Esophagus (tissue), 2 donors: ENCODE measurements around the gene PPA1. TPM values are rescaled to one million over a fixed set of nuclear protein-coding genes. Genes with fewer than 3 reads are reported as not detected.
"Not testable (repeated sequence)": the region's sequence is repeated elsewhere in the genome, so short reads cannot be mapped to it uniquely, and the experiment has no call there.

Source experiments
- H3K27ac ChIP-seq, 2 donors: one replicate each; pipeline ENCODE4 v1.5.1; 2013; ENCODE audit warnings: low read depth in 2 of 2, mild to moderate bottlenecking in 2 of 2, inconsistent platforms in 1 of 2, low read length in 1 of 2, moderate library complexity in 1 of 2
- H3K27me3 ChIP-seq, 2 donors: one replicate each; pipeline ENCODE4 v1.6.1; 2013; ENCODE audit warnings: low read length in 2 of 2, control low read depth in 1 of 2, mild to moderate bottlenecking in 1 of 2; ENCODE audit not compliant: insufficient read depth in 2 of 2, control insufficient read depth in 1 of 2
- H3K36me3 ChIP-seq, 2 donors: one replicate each; pipeline ENCODE4 v1.6.1; 2013; ENCODE audit warnings: low read length in 1 of 2; ENCODE audit not compliant: control insufficient read depth in 2 of 2, insufficient read depth in 2 of 2
- H3K4me1 ChIP-seq, 2 donors: one replicate each; pipeline ENCODE4 v1.6.1; 2013; ENCODE audit warnings: low read length in 1 of 2; ENCODE audit not compliant: control insufficient read depth in 2 of 2, insufficient read depth in 2 of 2
- H3K4me3 ChIP-seq, 2 donors: one replicate each; pipeline ENCODE4 v1.5.1; 2013; ENCODE audit warnings: low read length in 2 of 2, mild to moderate bottlenecking in 2 of 2, low read depth in 1 of 2, moderate library complexity in 1 of 2
- H3K9me3 ChIP-seq, 2 donors: one replicate each; pipeline ENCODE4 v1.6.1; 2013; ENCODE audit warnings: mild to moderate bottlenecking in 2 of 2, low read depth in 1 of 2, low read length in 1 of 2, moderate library complexity in 1 of 2; ENCODE audit not compliant: control insufficient read depth in 2 of 2, insufficient read depth in 1 of 2
- WGBS, 2 donors: extraction: QIAGEN DNeasy Blood & Tissue Kit; methylation state at CpG; one replicate each; pipeline ENCODE4 v1.1.7; 2013; 5-methylcytosine and 5-hydroxymethylcytosine counted together
- polyA plus RNA-seq, 2 donors: library from polyadenylated mRNA; stranded (reverse); fragments of 200-250 nt; gene quantifications; one replicate each; pipeline ENCODE4 v1.2.3, GENCODE V29; 2013
- donor health status: healthy with polysubstance abuse.
- donor health status: Bipolar disorder and iron deficiency.

PPA1 gene
- polyA plus RNA-seq, 2 donors, result 167 to 220 TPM

- H3K4me1 ChIP-seq, H3K9me3 ChIP-seq, H3K27ac ChIP-seq, H3K36me3 ChIP-seq, H3K27me3 ChIP-seq, H3K4me3 ChIP-seq: not testable (repeated sequence)
- 69 to 72% methylated on average over 9 of the region's 9 CpGs for WGBS, 2 donors
These were observed 10.3 kb downstream of the PPA1 start for GRCh38 chr10:70222811-70223447.

GRCh38 chr10:70222340-70222794 is 10.9 kb downstream of the PPA1 start:
- Histone ChIP-seq H3K4me3 (no peak overlapping the region), H3K36me3 (peaks cover 2% of the 10 kb centered on the region in 2 donors), H3K4me1 (peaks cover 0 to 3% of the 10 kb centered on the region in 2 donors), H3K27me3 (no peaks in the 10 kb centered on the region), H3K9me3 (no peaks in the 10 kb centered on the region), H3K27ac (no peak overlapping the region)
- 69 to 70% methylated on average over 3 of the region's 3 CpGs for WGBS, 2 donors

- H3K4me1 ChIP-seq, result no peaks in the 10 kb centered on the region
- H3K27me3 ChIP-seq, result no peaks in the 10 kb centered on the region
- no peak overlapping the region for H3K4me3 ChIP-seq
- WGBS, 2 donors, result 21 to 23% methylated on average over 1 of the region's 1 CpG
- peaks cover 2 to 3% of the 10 kb centered on the region in 2 donors for H3K36me3 ChIP-seq
- no peaks in the 10 kb centered on the region for H3K9me3 ChIP-seq
- no peak overlapping the region for H3K27ac ChIP-seq
These were observed 12.2 kb downstream of the PPA1 start for GRCh38 chr10:70221030-70221429.

- Histone ChIP-seq H3K36me3 (peaks cover 7 to 13% of the 10 kb centered on the region in 2 donors), H3K27ac (no peak overlapping the region), H3K4me3 (no peak overlapping the region), H3K27me3 (no peaks in the 10 kb centered on the region), H3K9me3 (no peaks in the 10 kb centered on the region), H3K4me1 (no peaks in the 10 kb centered on the region)
- 100% methylated on average over 1 of the region's 1 CpG for WGBS, 2 donors
These were observed 20.4 kb downstream of the PPA1 start for GRCh38 chr10:70212879-70213278.

GRCh38 chr10:70212277-70212676 is 21.0 kb downstream of the PPA1 start:
- no peaks in the 10 kb centered on the region for H3K27me3 ChIP-seq
- H3K4me3 ChIP-seq, result no peak overlapping the region
- no peaks in the 10 kb centered on the region for H3K9me3 ChIP-seq
- H3K36me3 ChIP-seq, result peaks cover 8 to 15% of the 10 kb centered on the region in 2 donors
- no peaks in the 10 kb centered on the region for H3K4me1 ChIP-seq
- no peak overlapping the region for H3K27ac ChIP-seq

GRCh38 chr10:70206762-70207161 is 26.5 kb downstream of the PPA1 start:
- no peaks in the 10 kb centered on the region for H3K9me3 ChIP-seq

GRCh38 chr10:70201105-70201504 is 32.1 kb downstream of the PPA1 start:
- Histone ChIP-seq H3K4me3 (no peak overlapping the region), H3K36me3 (peaks cover 7 to 14% of the 10 kb centered on the region in 2 donors), H3K27ac (no peak overlapping the region), H3K4me1 (no peaks in the 10 kb centered on the region), H3K9me3 (no peaks in the 10 kb centered on the region), H3K27me3 (no peaks in the 10 kb centered on the region)
- 92 to 93% methylated on average over 1 of the region's 1 CpG for WGBS, 2 donors

More at GRCh38 chr10:70206762-70207161, 26.5 kb downstream of the PPA1 start:
- Histone ChIP-seq H3K4me3 (no peak overlapping the region), H3K4me1 (no peaks in the 10 kb centered on the region), H3K27ac (no peak overlapping the region), H3K27me3 (no peaks in the 10 kb centered on the region), H3K36me3 (peaks cover 9 to 17% of the 10 kb centered on the region in 2 donors)
- 97% methylated on average over 4 to 5 of the region's 5 CpGs for WGBS, 2 donors

GRCh38 chr10:70198696-70199466 is 34.3 kb downstream of the PPA1 start:
- Histone ChIP-seq H3K4me1 (no peaks in the 10 kb centered on the region), H3K27me3 (no peaks in the 10 kb centered on the region), H3K9me3 (no peaks in the 10 kb centered on the region), H3K4me3 (no peak overlapping the region), H3K27ac (no peak overlapping the region), H3K36me3 (peaks cover 7 to 10% of the 10 kb centered on the region in 2 donors)
- WGBS, 2 donors, result 95 to 97% methylated on average over 5 of the region's 5 CpGs

- Histone ChIP-seq H3K27me3 (no peaks in the 10 kb centered on the region), H3K9me3 (no peaks in the 10 kb centered on the region), H3K4me3 (no peak overlapping the region), H3K4me1 (no peaks in the 10 kb centered on the region), H3K36me3 (peaks cover 7% of the 10 kb centered on the region in 2 donors), H3K27ac (no peak overlapping the region)
- 77 to 82% methylated on average over 7 of the region's 7 CpGs for WGBS, 2 donors
These were observed 35.8 kb downstream of the PPA1 start for GRCh38 chr10:70197235-70197945.
